NCI-H2081 (cell line): ENCODE results near the gene SSR4.

ENCODE experiments used
- DNase-seq, 2 experiments: peaks; one replicate each; lab custom pipeline; 2025; lab: John Stamatoyannopoulos, UW

Gene SSR4

DNA sequence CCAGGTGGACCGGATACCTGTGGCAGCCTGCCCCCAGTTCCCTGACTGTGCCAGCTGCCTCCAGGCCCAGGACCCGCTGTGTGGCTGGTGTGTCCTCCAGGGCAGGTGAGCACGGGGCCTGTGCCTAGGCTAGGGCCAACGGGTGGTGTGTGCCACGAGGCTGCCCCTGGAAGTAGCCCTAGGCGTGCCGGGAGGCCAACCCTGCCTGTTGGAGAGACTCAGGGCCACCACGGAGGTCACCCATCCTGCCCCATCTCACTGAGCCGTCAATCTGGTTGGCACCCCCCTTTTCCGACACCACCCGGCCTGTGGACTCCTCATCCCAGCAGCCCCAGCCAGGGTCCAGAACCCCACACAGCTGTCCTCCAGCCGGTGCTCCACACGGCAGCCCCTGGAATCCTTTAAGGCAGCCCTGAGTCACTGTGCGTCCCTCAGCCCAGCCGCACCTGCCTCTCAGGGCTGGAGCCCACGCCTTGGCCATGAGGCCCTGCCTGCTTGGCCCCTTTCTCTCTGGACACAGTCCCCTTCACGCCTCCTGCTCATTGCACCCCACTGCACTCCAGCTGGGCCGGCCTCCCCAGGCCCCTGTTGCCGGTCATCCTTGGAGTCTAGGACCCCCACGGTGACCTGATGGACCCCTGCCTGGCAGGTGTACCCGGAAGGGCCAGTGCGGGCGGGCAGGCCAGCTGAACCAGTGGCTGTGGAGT, 25.2 kb upstream of the SSR4 start:
- no peak for DNase-seq

DNA sequence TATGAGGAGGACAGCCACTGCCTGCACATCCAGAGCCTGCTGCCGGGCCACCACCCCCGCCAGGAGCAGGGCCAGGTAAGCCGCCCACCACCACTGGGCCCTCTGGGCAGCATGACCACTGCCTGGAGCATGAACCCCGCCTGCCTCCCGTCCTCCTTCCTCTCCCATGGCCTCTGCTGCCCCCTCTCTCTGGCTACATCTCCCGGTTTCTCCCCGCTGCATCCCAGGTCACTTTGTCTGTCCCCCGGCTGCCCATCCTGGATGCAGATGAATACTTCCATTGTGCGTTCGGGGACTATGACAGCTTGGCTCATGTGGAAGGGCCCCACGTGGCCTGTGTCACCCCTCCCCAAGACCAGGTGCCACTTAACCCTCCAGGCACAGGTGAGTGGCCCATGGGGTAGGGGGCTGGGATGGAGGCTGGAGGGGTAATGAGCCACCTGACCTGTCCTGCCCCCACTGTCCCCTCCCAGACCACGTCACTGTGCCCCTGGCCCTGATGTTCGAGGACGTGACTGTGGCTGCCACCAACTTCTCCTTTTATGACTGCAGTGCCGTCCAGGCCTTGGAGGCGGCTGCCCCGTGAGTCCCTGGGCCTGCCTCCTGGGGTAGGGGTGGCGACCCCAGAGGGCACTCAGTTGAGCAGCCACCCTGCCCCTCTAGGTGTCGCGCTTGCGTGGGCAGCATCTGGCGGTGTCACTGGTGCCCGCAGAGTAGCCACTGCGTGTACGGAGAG, 24.4 kb upstream of the SSR4 start:
- DNase-seq, result no peak

- no peak for DNase-seq
These were observed 23.7 kb upstream of the SSR4 start for GRCh38 chrX:153770601-153771414.

DNA sequence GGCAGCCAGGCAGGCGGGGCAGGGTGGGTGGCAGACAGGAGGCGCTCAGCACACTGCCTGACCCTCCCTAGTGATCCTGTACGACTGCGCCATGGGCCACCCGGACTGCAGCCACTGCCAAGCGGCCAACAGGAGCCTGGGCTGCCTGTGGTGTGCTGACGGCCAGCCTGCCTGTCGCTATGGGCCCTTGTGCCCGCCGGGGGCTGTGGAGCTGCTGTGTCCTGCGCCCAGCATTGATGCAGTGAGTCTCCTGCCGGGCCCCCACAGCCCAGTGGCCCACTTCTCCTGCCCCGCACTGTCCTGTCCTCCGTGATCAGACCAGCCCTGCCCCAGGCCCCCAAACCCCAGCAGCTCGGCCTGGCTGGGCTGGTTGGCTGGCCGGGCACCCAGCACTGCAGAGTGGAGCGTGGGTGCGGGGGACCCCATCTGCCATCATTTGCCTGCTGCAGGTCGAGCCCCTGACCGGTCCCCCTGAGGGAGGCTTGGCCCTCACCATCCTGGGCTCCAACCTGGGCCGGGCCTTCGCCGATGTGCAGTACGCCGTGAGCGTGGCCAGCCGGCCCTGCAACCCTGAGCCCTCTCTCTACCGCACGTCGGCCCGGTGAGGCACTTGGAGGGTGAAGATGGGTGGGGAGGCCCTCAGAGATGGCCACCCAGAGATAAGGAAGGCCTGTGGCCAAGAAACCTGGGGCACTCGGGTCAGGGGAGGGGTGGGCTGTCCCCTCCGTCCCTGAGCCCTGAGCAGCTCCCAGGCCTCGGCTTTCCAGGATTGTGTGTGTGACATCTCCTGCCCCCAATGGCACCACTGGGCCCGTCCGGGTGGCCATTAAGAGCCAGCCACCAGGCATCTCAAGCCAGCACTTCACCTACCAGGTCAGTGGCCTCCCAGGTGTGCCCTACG, 22.8 kb upstream of the SSR4 start:
- DNase-seq, result no peak

DNA sequence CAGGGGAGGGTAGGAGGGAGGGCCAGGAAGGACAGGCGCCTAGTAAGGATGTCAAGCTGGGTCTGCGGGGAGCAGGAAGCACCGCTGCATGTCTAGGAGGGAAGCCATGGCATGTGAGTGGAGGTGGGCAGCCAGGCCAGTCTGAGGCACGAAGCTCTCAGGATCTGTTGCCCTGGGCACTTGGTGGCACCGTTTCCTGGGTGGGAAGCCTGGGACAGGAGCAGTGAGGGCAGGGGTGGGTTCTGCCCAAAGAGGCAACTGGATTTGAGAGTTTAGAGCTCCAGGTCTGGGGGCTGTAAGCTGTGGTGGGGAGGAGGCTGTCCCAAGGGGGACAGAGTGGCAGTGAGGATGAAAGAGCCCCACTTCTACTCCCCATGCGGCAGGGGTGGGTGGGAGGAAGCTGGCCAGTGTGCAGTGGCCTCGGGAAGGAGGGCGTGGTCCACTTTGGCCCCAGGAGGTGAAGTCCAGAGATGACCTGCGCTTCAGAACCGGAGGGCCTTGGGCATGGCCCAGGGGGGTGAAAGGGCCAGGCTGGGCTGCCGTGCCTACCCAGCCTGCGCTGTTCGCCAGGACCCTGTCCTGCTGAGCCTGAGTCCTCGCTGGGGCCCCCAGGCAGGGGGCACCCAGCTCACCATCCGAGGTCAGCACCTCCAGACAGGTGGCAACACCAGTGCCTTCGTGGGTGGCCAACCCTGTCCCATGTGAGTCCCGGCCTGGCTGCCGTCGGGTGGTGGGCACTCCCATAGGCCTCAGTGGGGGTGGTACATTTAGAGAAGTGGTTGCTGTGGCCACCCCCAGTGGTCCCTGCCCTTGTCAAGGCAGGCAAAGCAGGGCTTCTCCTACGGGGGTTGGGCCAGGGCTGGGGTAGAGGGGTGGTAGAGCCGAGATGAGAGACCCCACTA, 21.9 kb upstream of the SSR4 start:
- DNase-seq, result no peak

DNA sequence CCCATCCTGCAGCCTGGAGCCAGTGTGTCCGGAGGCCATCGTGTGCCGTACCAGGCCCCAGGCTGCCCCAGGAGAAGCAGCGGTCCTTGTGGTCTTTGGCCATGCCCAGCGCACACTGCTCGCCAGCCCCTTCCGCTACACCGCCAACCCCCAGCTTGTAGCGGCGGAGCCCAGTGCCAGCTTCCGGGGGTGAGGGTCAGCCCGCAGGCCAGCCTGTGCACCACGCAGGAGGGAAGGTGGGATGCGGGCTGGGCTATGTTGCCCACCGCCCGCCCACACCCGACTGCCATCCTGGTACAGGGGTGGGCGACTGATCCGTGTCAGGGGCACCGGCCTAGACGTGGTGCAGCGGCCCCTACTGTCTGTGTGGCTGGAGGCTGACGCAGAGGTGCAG, 21.3 kb upstream of the SSR4 start:
- DNase-seq, result no peak

- no peak for DNase-seq
These were observed 20.5 kb upstream of the SSR4 start for GRCh38 chrX:153773741-153774575.

GRCh38 chrX:153774576-153775292, 19.7 kb upstream of the SSR4 start:
- no peak for DNase-seq

- DNase-seq, result no peak
These were observed 19.0 kb upstream of the SSR4 start for GRCh38 chrX:153775293-153776119.

DNA sequence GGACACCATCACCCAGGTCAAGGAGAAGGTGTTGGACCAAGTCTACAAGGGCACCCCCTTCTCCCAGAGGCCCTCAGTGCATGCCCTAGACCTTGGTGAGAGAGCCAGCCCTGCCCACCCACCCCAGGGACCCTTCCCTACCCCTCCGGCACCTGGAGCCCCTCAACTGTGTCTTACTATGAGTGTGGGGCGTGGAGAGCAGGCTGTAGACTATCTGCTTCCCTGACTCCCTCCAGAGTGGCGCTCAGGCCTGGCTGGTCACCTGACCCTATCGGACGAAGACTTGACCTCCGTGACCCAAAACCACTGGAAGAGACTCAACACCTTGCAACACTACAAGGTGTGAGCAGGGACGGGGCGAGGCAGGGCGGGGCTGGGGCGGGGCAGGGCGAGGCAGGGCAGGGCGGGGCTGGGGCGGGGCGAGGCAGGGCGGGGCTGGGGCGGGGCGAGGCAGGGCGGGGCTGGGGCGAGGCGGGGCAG, 18.3 kb upstream of the SSR4 start:
- DNase-seq, result no peak

GRCh38 chrX:153776611-153777045, 17.8 kb upstream of the SSR4 start:
- DNase-seq, result no peak

- DNase-seq, result no peak
These were observed 17.0 kb upstream of the SSR4 start for GRCh38 chrX:153777261-153778090.

DNA sequence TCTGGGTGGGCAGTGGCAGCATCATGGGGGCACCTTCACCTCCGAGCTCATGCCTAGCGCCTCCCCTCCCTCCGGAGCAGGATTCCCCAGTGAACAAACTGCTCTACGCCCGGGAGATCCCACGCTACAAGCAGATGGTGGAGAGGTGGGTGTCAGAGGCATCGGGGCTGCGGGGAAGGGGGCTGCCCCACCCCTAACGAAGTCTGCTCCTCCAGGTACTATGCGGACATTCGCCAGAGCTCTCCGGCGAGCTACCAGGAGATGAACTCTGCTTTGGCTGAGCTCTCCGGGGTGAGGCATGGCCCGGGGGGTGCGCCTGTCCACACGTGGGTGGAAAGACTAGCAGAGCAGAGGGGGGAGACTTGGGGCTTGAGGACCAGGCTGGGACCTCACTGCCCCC, 16.3 kb upstream of the SSR4 start:
- DNase-seq, result no peak

DNA sequence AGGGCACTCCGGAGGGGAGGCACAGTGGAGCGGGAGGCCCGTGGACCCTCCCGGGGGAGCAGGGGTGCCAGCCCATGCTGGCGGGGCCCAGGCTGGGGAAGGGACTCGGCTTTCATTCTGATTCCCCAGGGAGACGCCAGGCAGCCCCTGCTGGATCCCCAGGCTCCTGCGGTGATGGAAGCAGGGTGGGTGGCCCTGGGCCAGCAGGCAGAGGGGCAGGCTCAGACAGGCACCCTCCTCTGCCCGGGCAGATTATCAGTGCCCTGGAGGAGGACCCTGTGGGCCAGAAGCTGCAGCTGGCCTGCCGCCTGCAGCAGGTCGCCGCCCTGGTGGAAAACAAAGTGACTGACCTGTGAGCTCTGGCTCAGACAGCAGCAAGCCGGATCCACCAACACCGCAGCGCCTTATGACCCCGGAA, 15.8 kb upstream of the SSR4 start:
- DNase-seq, result no peak

GRCh38 chrX:153779891-153780677, 14.4 kb upstream of the SSR4 start:
- no peak for DNase-seq

GRCh38 chrX:153780678-153781427, 13.6 kb upstream of the SSR4 start, which contains the start of gene SRPK3:
Gene SRPK3, plus strand, starts transcription at chrX:153781041. Its CDS starts 46 bp downstream, at chrX:153781087.
- DNase-seq, result no peak
